Measurements from ENCODE around the gene RPL15.
A peak's percentile ranks its signal among the peaks of the same experiment; 100 is the strongest.

RPL15 gene

DNA sequence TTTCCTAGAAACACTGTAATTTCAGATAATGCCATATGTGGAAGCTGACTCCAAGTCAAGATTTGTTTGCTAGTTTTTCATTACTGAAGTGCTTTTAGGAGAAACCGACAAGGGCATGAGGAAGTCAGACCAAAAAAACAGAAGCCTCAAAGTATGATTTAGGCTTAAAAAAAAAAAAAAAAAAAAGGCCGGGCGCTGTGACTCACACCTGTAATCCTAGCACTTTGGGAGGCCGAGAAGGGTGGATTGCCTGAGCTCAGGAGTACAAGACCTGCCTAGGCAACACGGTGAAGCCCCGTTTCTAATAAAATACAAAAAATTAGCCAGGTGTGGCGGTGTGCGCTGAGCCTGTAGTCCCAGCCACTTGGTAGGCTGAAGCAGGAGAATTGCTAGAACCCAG, 11.6 kb downstream of the RPL15 start:
- TF ChIP-seq EZH2phosphoT487 (IDR thresholded peaks at IDR 0.05; ENCODE audit: low read length) (no peak), EZH2 (optimal IDR thresholded peaks at IDR 0.05; ENCODE audit: low read depth, low read length) (no peak)
- TF ChIP-seq, protein P1, sequence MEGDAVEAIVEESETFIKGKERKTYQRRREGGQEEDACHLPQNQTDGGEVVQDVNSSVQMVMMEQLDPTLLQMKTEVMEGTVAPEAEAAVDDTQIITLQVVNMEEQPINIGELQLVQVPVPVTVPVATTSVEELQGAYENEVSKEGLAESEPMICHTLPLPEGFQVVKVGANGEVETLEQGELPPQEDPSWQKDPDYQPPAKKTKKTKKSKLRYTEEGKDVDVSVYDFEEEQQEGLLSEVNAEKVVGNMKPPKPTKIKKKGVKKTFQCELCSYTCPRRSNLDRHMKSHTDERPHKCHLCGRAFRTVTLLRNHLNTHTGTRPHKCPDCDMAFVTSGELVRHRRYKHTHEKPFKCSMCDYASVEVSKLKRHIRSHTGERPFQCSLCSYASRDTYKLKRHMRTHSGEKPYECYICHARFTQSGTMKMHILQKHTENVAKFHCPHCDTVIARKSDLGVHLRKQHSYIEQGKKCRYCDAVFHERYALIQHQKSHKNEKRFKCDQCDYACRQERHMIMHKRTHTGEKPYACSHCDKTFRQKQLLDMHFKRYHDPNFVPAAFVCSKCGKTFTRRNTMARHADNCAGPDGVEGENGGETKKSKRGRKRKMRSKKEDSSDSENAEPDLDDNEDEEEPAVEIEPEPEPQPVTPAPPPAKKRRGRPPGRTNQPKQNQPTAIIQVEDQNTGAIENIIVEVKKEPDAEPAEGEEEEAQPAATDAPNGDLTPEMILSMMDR (IDR thresholded peaks at IDR 0.05; ENCODE audit: low read length) = no peak
- Histone ChIP-seq H3K4me3 (ENCODE audit: low read length) (no peak overlapping the region), H3K36me3 (replicated peaks; ENCODE audit: insufficient read depth, low read length) (no peaks in the 10 kb centered on the region), H3K27ac (ENCODE audit: low read length) (no peak overlapping the region), H3K27me3 (replicated peaks; ENCODE audit: insufficient read depth, low read length) (no peaks in the 10 kb centered on the region), H3K4me1 (ENCODE audit: low read length) (no peaks in the 10 kb centered on the region), H3K4me2 (ENCODE audit: low read depth, low read length) (no peak overlapping the region), H2AFZ (ENCODE audit: low read length) (no peak overlapping the region), H3K9ac (ENCODE audit: low read length) (no peak overlapping the region), H3K9me2 (replicated peaks; ENCODE audit: insufficient read depth, low read length) (no peaks in the 10 kb centered on the region), H3K79me2 (ENCODE audit: low read length) (no peaks in the 10 kb centered on the region), H3F3A (ENCODE audit: insufficient read depth, low read length) (no peaks in the 10 kb centered on the region), H3K9me3 (replicated peaks; ENCODE audit: insufficient read depth, low read length) (no peaks in the 10 kb centered on the region), H4K20me1 (ENCODE audit: insufficient read depth, low read length) (no peaks in the 10 kb centered on the region)
- no peak for DNase-seq

DNA sequence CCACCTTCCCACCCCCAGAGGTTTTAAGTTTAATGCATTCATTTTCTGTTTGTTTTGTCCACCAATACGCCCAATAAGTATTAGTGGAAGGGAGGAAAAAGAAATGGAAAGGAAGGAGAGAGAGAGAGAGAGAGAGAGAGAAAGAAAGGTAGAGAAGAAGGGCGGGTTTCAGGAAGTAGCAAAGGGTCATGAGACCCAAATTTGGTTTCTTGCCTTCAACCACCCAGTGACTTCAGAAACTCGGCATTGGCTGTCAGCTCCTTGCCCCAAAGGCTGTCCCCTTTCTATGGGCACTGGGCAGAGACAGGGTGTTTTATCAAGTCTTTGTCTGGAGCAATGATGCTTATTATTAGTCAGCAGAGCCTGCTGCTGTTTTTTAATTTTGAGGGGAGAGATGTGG, 14.7 kb downstream of the RPL15 start:
- H2AFZ ChIP-seq (ENCODE audit: low read length) = peak overlapping the region; percentile 19; the same call in 1 of the 2 replicates
- no peak overlapping the region; the same call in 1 of the 2 replicates for H3K4me2 ChIP-seq (ENCODE audit: low read depth, low read length)

DNA sequence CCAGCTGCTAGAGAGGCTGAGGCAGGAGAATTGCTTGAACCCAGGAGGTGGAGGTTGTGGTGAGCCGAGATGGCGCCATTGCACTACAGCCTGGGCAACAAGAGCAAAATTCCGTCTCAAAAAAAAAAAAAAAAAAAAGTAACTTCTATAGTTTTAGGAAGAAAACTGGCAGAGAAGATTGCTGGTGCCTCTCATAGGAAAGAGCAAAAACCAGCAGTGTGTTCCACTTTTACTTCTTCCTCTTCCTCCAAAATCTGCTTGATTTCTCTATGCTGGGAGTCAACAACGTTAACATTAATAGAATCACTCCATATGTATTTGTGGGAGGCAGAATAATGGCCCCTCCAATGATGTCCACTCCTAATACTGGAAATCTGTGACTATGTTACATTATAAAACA, 15.6 kb downstream of the RPL15 start:
- TF ChIP-seq, protein P1 (IDR thresholded peaks at IDR 0.05; ENCODE audit: low read length) = no peak
- TF ChIP-seq EZH2 (optimal IDR thresholded peaks at IDR 0.05; ENCODE audit: low read depth, low read length) = no peak
- no peak for TF ChIP-seq EZH2phosphoT487 (IDR thresholded peaks at IDR 0.05; ENCODE audit: low read length)
- no peaks in the 10 kb centered on the region for H3K27me3 ChIP-seq (replicated peaks; ENCODE audit: insufficient read depth, low read length)
- no peaks in the 10 kb centered on the region for H3K79me2 ChIP-seq (ENCODE audit: low read length)
- no peaks in the 10 kb centered on the region for H3K4me1 ChIP-seq (ENCODE audit: low read length)
- H3K36me3 ChIP-seq (replicated peaks; ENCODE audit: insufficient read depth, low read length) = no peaks in the 10 kb centered on the region
- no peak overlapping the region for H3K27ac ChIP-seq (ENCODE audit: low read length)
- no peaks in the 10 kb centered on the region for H4K20me1 ChIP-seq (ENCODE audit: insufficient read depth, low read length)
- H2AFZ ChIP-seq (ENCODE audit: low read length) = no peak overlapping the region
- H3K4me3 ChIP-seq (ENCODE audit: low read length) = no peak overlapping the region
- no peaks in the 10 kb centered on the region for H3K9me3 ChIP-seq (replicated peaks; ENCODE audit: insufficient read depth, low read length)
- no peak for DNase-seq
- H3F3A ChIP-seq (ENCODE audit: insufficient read depth, low read length) = no peaks in the 10 kb centered on the region
- no peaks in the 10 kb centered on the region for H3K9me2 ChIP-seq (replicated peaks; ENCODE audit: insufficient read depth, low read length)
- H3K9ac ChIP-seq (ENCODE audit: low read length) = no peak overlapping the region
- H3K4me2 ChIP-seq (ENCODE audit: low read depth, low read length) = no peak overlapping the region

More for the DNA sequence above, 14.7 kb downstream of the RPL15 start:
- Histone ChIP-seq H3K9me3 (replicated peaks; ENCODE audit: insufficient read depth, low read length) (no peaks in the 10 kb centered on the region), H3K36me3 (replicated peaks; ENCODE audit: insufficient read depth, low read length) (no peaks in the 10 kb centered on the region), H3K4me1 (ENCODE audit: low read length) (no peaks in the 10 kb centered on the region), H3F3A (ENCODE audit: insufficient read depth, low read length) (no peaks in the 10 kb centered on the region), H3K9me2 (replicated peaks; ENCODE audit: insufficient read depth, low read length) (no peaks in the 10 kb centered on the region), H3K79me2 (ENCODE audit: low read length) (no peaks in the 10 kb centered on the region), H3K4me3 (ENCODE audit: low read length) (no peak overlapping the region), H3K27me3 (replicated peaks; ENCODE audit: insufficient read depth, low read length) (no peaks in the 10 kb centered on the region), H4K20me1 (ENCODE audit: insufficient read depth, low read length) (no peaks in the 10 kb centered on the region), H3K9ac (ENCODE audit: low read length) (no peak overlapping the region), H3K27ac (ENCODE audit: low read length) (no peak overlapping the region)
- no peak for DNase-seq
- TF ChIP-seq, protein P1 (IDR thresholded peaks at IDR 0.05; ENCODE audit: low read length) = no peak
- TF ChIP-seq EZH2 (optimal IDR thresholded peaks at IDR 0.05; ENCODE audit: low read depth, low read length) (no peak), EZH2phosphoT487 (IDR thresholded peaks at IDR 0.05; ENCODE audit: low read length) (no peak)
